GM23338 (cell line): ENCODE results near the gene DPP10. TPM values are rescaled to one million over a fixed set of nuclear protein-coding genes. Genes with fewer than 3 reads are reported as not detected.

Experiments
- ATAC-seq: fragments of 200-7000 bp; cut with Tn5 transposase; 3 replicates; pipeline ENCODE4 v1.9.1; 2020
- DNase-seq: peaks from one replicate; pipeline ENCODE4 v3.0.0-alpha.2; 2015; ENCODE audit warnings: low spot score
- H2AFZ ChIP-seq: fragments of 200-600 bp; sonication (generic); 2 replicates; pipeline ENCODE4 v1.8.0; 2016; ENCODE audit warnings: antibody characterized with exemption, mild to moderate bottlenecking, moderate library complexity
- H3F3A ChIP-seq: fragments of 200-600 bp; sonication (generic); replicated peaks from 2 replicates; pipeline ENCODE4 v1.8.0; 2017; ENCODE audit warnings: antibody characterized with exemption, mixed run types, low read depth
- H3K27ac ChIP-seq: fragments of 200-600 bp; sonication (generic); 2 replicates; pipeline ENCODE4 v1.6.1; 2016; ENCODE audit warnings: low read depth
- H3K27me3 ChIP-seq: fragments of 200-600 bp; sonication (generic); 2 replicates; pipeline ENCODE4 v1.8.0; 2016; ENCODE audit warnings: mild to moderate bottlenecking, mixed run types, moderate library complexity; ENCODE audit not compliant: insufficient read depth
- H3K36me3 ChIP-seq: fragments of 200-600 bp; sonication (generic); 2 replicates; pipeline ENCODE4 v1.8.0; 2016; ENCODE audit warnings: mild to moderate bottlenecking; ENCODE audit not compliant: insufficient read depth
- H3K4me1 ChIP-seq: fragments of 200-600 bp; sonication (generic); 2 replicates; pipeline ENCODE4 v1.8.0; 2016; ENCODE audit warnings: mild to moderate bottlenecking, moderate library complexity; ENCODE audit not compliant: insufficient read depth
- H3K4me2 ChIP-seq: fragments of 200-600 bp; sonication (generic); 2 replicates; pipeline ENCODE4 v1.7.1; 2017; ENCODE audit warnings: mixed run types
- H3K4me3 ChIP-seq: fragments of 200-600 bp; sonication (generic); 2 replicates; pipeline ENCODE4 v1.6.1; 2016; ENCODE audit warnings: mixed run types
- H3K79me2 ChIP-seq: fragments of 200-600 bp; sonication (generic); replicated peaks from 2 replicates; pipeline ENCODE4 v1.8.0; 2017; ENCODE audit warnings: mild to moderate bottlenecking; ENCODE audit not compliant: insufficient read depth
- H3K9me2 ChIP-seq: fragments of 200-600 bp; sonication (generic); 2 replicates; pipeline ENCODE4 v1.8.0; 2017; ENCODE audit not compliant: insufficient read depth
- H4K20me1 ChIP-seq: fragments of 200-600 bp; sonication (generic); replicated peaks from 2 replicates; pipeline ENCODE4 v1.8.0; 2017; ENCODE audit warnings: mild to moderate bottlenecking; ENCODE audit not compliant: insufficient read depth
- H3K27ac Mint-ChIP-seq: 2 replicates; pipeline ENCODE4 v1.8.0; 2020; ENCODE audit warnings: inconsistent platforms, mild to moderate bottlenecking, moderate library complexity, mixed read lengths
- H3K27me3 Mint-ChIP-seq: 3 replicates; pipeline ENCODE4 v1.8.0; 2022; ENCODE audit warnings: low read depth, mild to moderate bottlenecking, moderate library complexity, mixed read lengths, inconsistent platforms; ENCODE audit not compliant: insufficient read depth, poor library complexity
- H3K36me3 Mint-ChIP-seq: 3 replicates; pipeline ENCODE4 v1.8.0; 2021; ENCODE audit warnings: low read depth, mild to moderate bottlenecking, inconsistent platforms, moderate library complexity, mixed read lengths
- H3K4me1 Mint-ChIP-seq: 3 replicates; pipeline ENCODE4 v1.8.0; 2020; ENCODE audit warnings: mild to moderate bottlenecking, inconsistent platforms, mixed read lengths
- H3K4me3 Mint-ChIP-seq: 3 replicates; pipeline ENCODE4 v1.8.0; 2021; ENCODE audit warnings: moderate library complexity, mild to moderate bottlenecking, inconsistent platforms, mixed read lengths
- H3K9me3 Mint-ChIP-seq: 3 replicates; pipeline ENCODE4 v1.8.0; 2020; ENCODE audit warnings: moderate library complexity, mild to moderate bottlenecking, inconsistent platforms, mixed read lengths
- CREB1 ChIP-seq: fragments of 250-450 bp; sonication (Bioruptor Pico); IDR thresholded peaks from 2 replicates; pipeline ENCODE4 v1.5.0; 2020; ENCODE audit warnings: low read depth, mild to moderate bottlenecking, moderate library complexity
- JUNB ChIP-seq: IDR thresholded peaks from one replicate; pipeline ENCODE4 v1.6.1; 2016; ENCODE audit warnings: antibody characterized with exemption; ENCODE audit not compliant: unreplicated experiment
- POLR2AphosphoS5 ChIP-seq: IDR thresholded peaks from 2 replicates; pipeline ENCODE4 v1.6.1; 2016; ENCODE audit warnings: antibody characterized with exemption, low read depth
- ZNF462 ChIP-seq: fragments of 250-450 bp; sonication (Bioruptor Pico); IDR thresholded peaks from 2 replicates; pipeline ENCODE4 v1.5.0; 2020; ENCODE audit warnings: mild to moderate bottlenecking, moderate library complexity
- polyA plus RNA-seq: library from polyadenylated mRNA; unstranded; fragments of >200 nt; fragmentation: Nextera tagmentation; extraction: Ambion mirVana; gene quantifications from 2 replicates; pipeline ENCODE4 v1.2.1, GENCODE V29; 2016
- total RNA-seq: library from RNA; depleted of rRNA; stranded (reverse); fragments of >200 nt; shearing (Covaris generic); gene quantifications from 2 replicates; pipeline ENCODE4 v1.2.3, GENCODE V29; 2014
- TF ChIP-seq, protein P1 (sequence below), 2 experiments: fragments of 200-600 bp in 1 of 2; sonication (generic) in 1 of 2; conservative IDR thresholded peaks; 2 replicates each; pipeline versions ENCODE4 v1.5.1 to v1.6.1; 2016 to 2017; ENCODE audit warnings: antibody characterized with exemption in 2 of 2, low read depth in 2 of 2, mild to moderate bottlenecking in 2 of 2, moderate library complexity in 1 of 2

Gene DPP10
- total and polyA plus RNA-seq, 2 experiments from 2014 or later = 3.6 to 14.8 TPM

- no peak for TF ChIP-seq ZNF462 (CRISPR knock-in tag)
Observed at GRCh38 chr2:115746151-115746550, 1303.7 kb downstream of the DPP10 start (continued).

DNA sequence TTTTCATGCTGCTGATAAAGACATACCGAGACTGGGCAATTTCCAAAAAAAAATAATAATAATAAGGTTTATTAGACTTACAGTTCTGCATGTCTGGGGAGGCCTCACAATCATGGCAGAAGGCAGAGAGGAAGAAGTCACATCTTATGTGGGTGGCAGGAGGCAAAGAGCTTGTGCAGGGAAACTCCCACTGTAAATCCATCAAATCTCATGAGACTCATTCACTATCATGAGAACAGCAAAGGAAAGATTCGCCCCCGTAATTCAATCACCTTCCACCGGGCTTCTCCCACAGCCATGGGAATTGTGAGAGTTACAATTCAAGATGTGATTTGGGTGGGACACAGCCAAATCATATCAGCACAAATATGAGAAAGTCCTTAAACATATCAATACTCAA lies 1314.8 kb downstream of the DPP10 start:
- Histone ChIP-seq H3K9me2 (no peaks in the 10 kb centered on the region), H3F3A (no peaks in the 10 kb centered on the region), H3K4me3 (no peak overlapping the region), H3K79me2 (no peaks in the 10 kb centered on the region), H3K4me1 (no peaks in the 10 kb centered on the region), H3K27me3 (no peaks in the 10 kb centered on the region), H4K20me1 (no peaks in the 10 kb centered on the region), H3K4me2 (no peak overlapping the region), H3K36me3 (no peaks in the 10 kb centered on the region), H2AFZ (no peak overlapping the region), H3K27ac (no peak overlapping the region)
- Mint-ChIP-seq H3K4me3 (no peak overlapping the region), H3K36me3 (no peaks in the 10 kb centered on the region), H3K27me3 (peaks cover 1% of the 10 kb centered on the region), H3K9me3 (no peaks in the 10 kb centered on the region), H3K4me1 (no peaks in the 10 kb centered on the region), H3K27ac (no peak overlapping the region)
- DNase-seq = no peak
- TF ChIP-seq, protein P1, sequence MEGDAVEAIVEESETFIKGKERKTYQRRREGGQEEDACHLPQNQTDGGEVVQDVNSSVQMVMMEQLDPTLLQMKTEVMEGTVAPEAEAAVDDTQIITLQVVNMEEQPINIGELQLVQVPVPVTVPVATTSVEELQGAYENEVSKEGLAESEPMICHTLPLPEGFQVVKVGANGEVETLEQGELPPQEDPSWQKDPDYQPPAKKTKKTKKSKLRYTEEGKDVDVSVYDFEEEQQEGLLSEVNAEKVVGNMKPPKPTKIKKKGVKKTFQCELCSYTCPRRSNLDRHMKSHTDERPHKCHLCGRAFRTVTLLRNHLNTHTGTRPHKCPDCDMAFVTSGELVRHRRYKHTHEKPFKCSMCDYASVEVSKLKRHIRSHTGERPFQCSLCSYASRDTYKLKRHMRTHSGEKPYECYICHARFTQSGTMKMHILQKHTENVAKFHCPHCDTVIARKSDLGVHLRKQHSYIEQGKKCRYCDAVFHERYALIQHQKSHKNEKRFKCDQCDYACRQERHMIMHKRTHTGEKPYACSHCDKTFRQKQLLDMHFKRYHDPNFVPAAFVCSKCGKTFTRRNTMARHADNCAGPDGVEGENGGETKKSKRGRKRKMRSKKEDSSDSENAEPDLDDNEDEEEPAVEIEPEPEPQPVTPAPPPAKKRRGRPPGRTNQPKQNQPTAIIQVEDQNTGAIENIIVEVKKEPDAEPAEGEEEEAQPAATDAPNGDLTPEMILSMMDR (conservative IDR thresholded peaks at IDR 0.05; ENCODE audit: low read depth in 2 of 2) = no peak
- no peak for TF ChIP-seq POLR2AphosphoS5
- no peak for TF ChIP-seq JUNB
- TF ChIP-seq CREB1 (CRISPR knock-in tag) = no peak
- ATAC-seq = no peak
